ENCODE measurements around the gene GID4. TPM values are rescaled to one million over a fixed set of nuclear protein-coding genes. Genes with fewer than 3 reads are reported as not detected.

Gene GID4
- total RNA-seq, result 10.7 TPM

DNA sequence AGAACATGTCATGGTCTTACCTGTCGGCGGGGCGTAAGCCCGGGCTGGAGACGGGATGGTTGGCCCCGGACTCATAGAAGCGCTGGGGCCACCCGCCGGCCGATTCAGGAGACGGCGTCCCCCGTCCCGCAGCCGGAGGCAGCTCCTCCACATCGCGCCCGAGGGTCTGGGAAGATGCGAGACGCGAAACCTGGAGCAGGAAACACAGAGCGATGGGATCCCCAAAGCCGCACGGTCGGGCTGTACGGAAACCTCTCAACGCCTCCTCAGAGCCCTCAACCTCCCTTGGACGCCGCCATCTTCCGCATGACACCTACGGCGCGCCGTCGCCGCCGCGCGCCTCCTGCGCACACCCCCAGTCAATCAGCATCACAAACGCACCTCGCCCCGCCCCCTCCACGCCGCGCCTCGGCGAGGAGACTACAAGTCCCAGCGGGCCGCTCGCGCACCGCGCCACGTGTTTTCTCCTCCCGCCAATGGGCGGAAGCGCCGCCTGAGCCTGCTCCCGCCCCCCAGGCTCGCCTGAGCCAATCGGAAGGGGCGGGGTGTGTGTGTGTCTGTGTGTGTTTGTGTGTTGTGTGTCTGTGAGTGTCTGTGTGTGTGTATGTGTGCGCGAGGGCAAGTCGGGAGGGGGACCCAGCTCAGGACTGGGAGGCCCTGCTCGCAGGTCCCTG lies at the start of gene GID4, which contains the start of gene ATPAF2:
TSS of gene GID4 (plus strand) at position 548 of the 674 bp plus-strand sequence. CDS start at position 605, 57 bp downstream.
TSS of gene ATPAF2 (minus strand) at position 308 of the 674 bp plus-strand sequence. CDS start at position 153, 155 bp downstream.

DNA sequence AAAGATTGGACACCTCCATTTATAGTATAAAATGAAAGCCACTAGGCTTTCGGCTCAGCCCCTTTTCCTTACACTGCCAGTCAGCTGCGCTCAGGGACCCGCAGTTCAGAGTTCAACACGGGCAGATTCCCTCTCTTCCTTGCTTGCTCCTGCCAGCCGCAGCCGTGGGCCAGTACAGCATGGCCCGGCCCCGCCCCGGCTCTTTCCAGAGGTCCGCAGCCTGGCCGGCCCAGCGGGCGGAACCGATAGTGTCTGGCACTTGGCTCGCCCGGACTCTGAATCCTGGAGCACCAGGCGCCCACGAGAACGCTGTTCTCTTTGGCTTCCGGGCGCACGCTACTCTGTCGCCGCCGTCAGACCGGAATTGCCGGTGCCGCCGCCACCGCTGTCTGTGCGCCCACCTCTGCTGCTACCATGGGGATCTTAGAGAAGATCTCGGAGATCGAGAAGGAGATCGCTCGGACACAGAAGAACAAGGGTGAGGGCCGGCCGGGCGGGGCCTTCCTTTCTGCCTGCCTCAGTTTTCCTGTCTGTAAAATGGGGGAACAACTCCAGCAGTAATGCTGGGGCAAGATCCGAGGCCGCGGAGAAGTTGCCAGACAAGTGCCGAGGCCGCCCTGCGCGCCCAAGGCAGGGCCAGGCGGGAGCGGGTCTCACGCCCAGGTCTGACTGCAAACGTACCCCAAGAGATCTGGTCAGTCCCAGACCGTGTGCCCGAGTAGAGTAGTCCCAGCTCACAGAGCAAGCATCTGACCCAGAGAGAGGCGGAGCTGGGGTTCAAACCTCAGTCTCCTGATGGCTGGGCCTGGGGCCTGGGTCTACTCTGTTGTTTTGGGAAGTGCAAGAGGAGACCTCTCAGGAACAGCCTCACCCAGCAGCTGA lies 48.6 kb downstream of the GID4 start, which contains the start of gene DRG2:
TSS of gene DRG2 (plus strand) at position 339 of the 882 bp plus-strand sequence. CDS start at position 415, 76 bp downstream.

DNA sequence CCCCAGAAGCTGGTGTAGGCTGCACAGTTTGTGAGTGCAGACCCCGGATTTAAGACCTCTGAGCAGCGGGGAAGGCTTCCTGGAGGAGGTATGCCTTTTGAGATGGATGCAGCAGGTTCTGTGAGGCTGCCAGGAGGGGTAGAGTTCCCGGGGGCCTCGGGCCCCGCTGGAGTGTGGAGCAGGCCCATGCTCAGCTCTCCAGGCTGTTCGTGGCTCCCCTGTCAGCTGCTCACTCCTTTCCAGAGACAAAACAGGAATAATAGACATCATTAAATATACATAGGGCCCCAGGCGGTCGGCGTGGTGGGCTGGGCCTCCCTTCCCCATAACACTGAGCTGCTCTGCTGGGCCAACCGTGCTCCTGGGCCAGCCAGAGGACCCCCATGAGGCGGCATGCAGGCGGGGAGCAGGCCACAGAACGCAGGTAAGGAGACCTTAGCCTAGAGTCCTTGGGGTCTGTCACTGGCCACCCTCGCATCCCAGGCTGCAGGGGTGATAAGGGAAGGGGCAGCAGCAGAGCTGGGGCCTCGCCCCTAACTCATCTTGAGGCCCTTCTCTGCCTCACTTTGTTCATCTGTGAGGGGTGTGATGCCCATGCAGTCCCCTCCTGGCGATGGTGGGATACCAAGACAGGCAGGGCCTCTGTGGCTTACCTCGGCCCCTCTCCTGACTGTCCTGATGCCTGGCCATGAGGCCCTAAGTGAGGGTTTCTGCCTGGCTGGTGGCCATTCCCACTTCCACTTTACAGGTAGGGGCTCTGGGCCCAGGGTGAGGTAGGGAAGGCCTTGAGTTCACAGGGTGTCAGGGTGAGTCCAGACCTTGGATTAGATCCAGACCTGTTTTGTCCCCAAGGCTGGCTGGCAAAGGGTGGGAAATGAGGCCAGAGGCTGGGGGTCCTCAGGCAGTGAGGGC lies 69.4 kb downstream of the GID4 start, which contains the start of gene MYO15A:
TSS of gene MYO15A (plus strand) at position 356 of the 912 bp plus-strand sequence. CDS start 10,045 bp downstream, outside the sequence.

Other genes with a start within 250 kb of the GID4 start
- gene SREBF1, start 202.4 kb upstream of the GID4 start, total RNA-seq, result 68.8 TPM
- gene TOM1L2, start 67.0 kb upstream of the GID4 start, total RNA-seq, result 54.0 TPM
- gene DRC3, start 66.5 kb upstream of the GID4 start, total RNA-seq, result 13.9 TPM
- gene ATPAF2, start 240 bp upstream of the GID4 start, total RNA-seq, result 31.6 TPM
- gene DRG2, start 48.5 kb downstream of the GID4 start, total RNA-seq, result 36.7 TPM
- 1.4 TPM for gene MYO15A, start 69.3 kb downstream of the GID4 start, total RNA-seq
- gene ALKBH5, start 144.4 kb downstream of the GID4 start, total RNA-seq, result 115 TPM
- 52.7 TPM for gene LLGL1, start 186.2 kb downstream of the GID4 start, total RNA-seq
- 113 TPM for gene FLII, start 219.3 kb downstream of the GID4 start, total RNA-seq
- gene MIEF2, start 221.3 kb downstream of the GID4 start, total RNA-seq, result 46.4 TPM

Data from camera-type eye (tissue), 1 donor.